Measurements from ENCODE around the gene SRRM4.

DNA sequence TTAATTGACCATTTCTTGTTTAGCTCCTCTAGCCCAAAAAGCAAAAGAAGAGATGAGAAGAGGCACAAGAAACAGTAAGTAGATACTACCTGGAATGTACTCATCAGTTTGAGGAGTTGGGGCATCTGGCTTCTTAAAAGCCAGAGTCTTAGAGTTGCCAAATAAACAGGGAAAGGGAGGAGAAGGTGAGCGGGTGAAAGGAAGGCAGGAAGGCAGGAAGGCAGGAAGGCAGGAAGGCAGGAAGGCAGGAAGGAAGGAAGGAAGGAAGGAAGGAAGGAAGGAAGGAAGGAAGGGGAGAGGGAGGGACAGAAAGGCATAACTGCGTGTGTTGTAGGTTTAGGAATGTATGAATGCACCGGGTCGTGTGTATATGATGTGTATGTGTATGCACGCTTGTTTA, 140.7 kb downstream of the SRRM4 start:
- TF ChIP-seq, protein P1, sequence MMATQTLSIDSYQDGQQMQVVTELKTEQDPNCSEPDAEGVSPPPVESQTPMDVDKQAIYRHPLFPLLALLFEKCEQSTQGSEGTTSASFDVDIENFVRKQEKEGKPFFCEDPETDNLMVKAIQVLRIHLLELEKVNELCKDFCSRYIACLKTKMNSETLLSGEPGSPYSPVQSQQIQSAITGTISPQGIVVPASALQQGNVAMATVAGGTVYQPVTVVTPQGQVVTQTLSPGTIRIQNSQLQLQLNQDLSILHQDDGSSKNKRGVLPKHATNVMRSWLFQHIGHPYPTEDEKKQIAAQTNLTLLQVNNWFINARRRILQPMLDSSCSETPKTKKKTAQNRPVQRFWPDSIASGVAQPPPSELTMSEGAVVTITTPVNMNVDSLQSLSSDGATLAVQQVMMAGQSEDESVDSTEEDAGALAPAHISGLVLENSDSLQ (IDR thresholded peaks at IDR 0.05) = no peak
- no peak for TF ChIP-seq HDGF (IDR thresholded peaks at IDR 0.05; ENCODE audit: borderline replicate concordance)
